ENCODE measurements around the gene GALNT15.

GALNT15 gene

GRCh38 chr3:16142350-16143025 is 32.0 kb upstream of the GALNT15 start:
- H3K4me3 ChIP-seq (ENCODE audit: insufficient read depth in 1 of 2, low read depth in 1 of 2, low read length in 2 of 2) = no peak overlapping the region
- no peak overlapping the region for H2BK12ac ChIP-seq (ENCODE audit: low read length in 2 of 2)
- no peak overlapping the region for H3K4me2 ChIP-seq (ENCODE audit: low read length, poor library complexity, severe bottlenecking)
- no peak overlapping the region for H2BK5ac ChIP-seq (ENCODE audit: low read depth, low read length, poor library complexity, severe bottlenecking)
- no peak overlapping the region for H2AFZ ChIP-seq (ENCODE audit: low read depth, low read length)
- H3K4ac ChIP-seq (ENCODE audit: low read depth in 1 of 2, low read length in 2 of 2) = no peak overlapping the region
- no peaks in the 10 kb centered on the region for H3K27me3 ChIP-seq (ENCODE audit: control insufficient read depth in 1 of 2, insufficient read depth in 1 of 2, low read length in 2 of 2)
- peak overlapping the region; percentile 13 for H2BK120ac ChIP-seq (ENCODE audit: low read depth, low read length)
- no peak overlapping the region for H4K91ac ChIP-seq (ENCODE audit: low read length)
- peak overlapping the region; percentile 2 for H3K9ac ChIP-seq (ENCODE audit: low read length)
- no peak overlapping the region for H3K14ac ChIP-seq (ENCODE audit: low read length in 2 of 2)
- no peak overlapping the region for H3K18ac ChIP-seq (ENCODE audit: low read depth in 1 of 2, low read length in 2 of 2)
- H3K4me1 ChIP-seq (ENCODE audit: control insufficient read depth, insufficient read depth, low read depth, low read length) = peaks cover 3% of the 10 kb centered on the region
- no peak overlapping the region for H4K8ac ChIP-seq (ENCODE audit: low read length)
- 94% methylated on average over 5 of the region's 5 CpGs for WGBS
- peaks cover 0 to 4% of the 10 kb centered on the region in 2 experiments for H3K36me3 ChIP-seq (ENCODE audit: control insufficient read depth in 1 of 2, insufficient read depth in 2 of 2, low read depth in 1 of 2, low read length in 2 of 2)
- DNase-seq = no peak
- H3K79me1 ChIP-seq (replicated peaks; ENCODE audit: low read length, poor library complexity, severe bottlenecking) = no peaks in the 10 kb centered on the region
- no peak overlapping the region for H2BK15ac ChIP-seq (ENCODE audit: low read depth, poor library complexity, severe bottlenecking)
- no peak overlapping the region for H2AK5ac ChIP-seq (ENCODE audit: low read length, severe bottlenecking)
- H3K23ac ChIP-seq (ENCODE audit: low read length in 2 of 2) = no peak overlapping the region
- H3K9me3 ChIP-seq (ENCODE audit: control insufficient read depth, low read length) = peaks cover 8% of the 10 kb centered on the region
- no peak overlapping the region for H3K27ac ChIP-seq (ENCODE audit: low read length, poor library complexity, severe bottlenecking)

- Histone ChIP-seq H3K79me1 (replicated peaks; ENCODE audit: low read length, poor library complexity, severe bottlenecking) (no peaks in the 10 kb centered on the region), H3K23ac (ENCODE audit: low read length in 2 of 2) (no peak overlapping the region), H4K8ac (ENCODE audit: low read length) (no peak overlapping the region), H3K9me3 (ENCODE audit: control insufficient read depth, low read length) (no peaks in the 10 kb centered on the region), H3K27ac (ENCODE audit: low read length, poor library complexity, severe bottlenecking) (no peak overlapping the region), H3K18ac (ENCODE audit: low read depth in 1 of 2, low read length in 2 of 2) (no peak overlapping the region), H3K4me1 (ENCODE audit: control insufficient read depth, insufficient read depth, low read depth, low read length) (peaks cover 5% of the 10 kb centered on the region), H3K27me3 (ENCODE audit: control insufficient read depth in 1 of 2, insufficient read depth in 1 of 2, low read length in 2 of 2) (no peaks in the 10 kb centered on the region), H4K91ac (ENCODE audit: low read length) (no peak overlapping the region), H2BK15ac (ENCODE audit: low read depth, poor library complexity, severe bottlenecking) (no peak overlapping the region), H3K36me3 (ENCODE audit: control insufficient read depth in 1 of 2, insufficient read depth in 2 of 2, low read depth in 1 of 2, low read length in 2 of 2) (no peaks in the 10 kb centered on the region), H3K4me3 (ENCODE audit: insufficient read depth in 1 of 2, low read depth in 1 of 2, low read length in 2 of 2) (no peak overlapping the region), H2AK5ac (ENCODE audit: low read length, severe bottlenecking) (no peak overlapping the region), H3K4ac (ENCODE audit: low read depth in 1 of 2, low read length in 2 of 2) (no peak overlapping the region), H3K9ac (ENCODE audit: low read length) (no peak overlapping the region), H2BK12ac (ENCODE audit: low read length in 2 of 2) (no peak overlapping the region), H3K14ac (ENCODE audit: low read length in 2 of 2) (no peak overlapping the region), H3K4me2 (ENCODE audit: low read length, poor library complexity, severe bottlenecking) (no peak overlapping the region), H2BK120ac (ENCODE audit: low read depth, low read length) (peak overlapping the region; percentile 15), H2BK5ac (ENCODE audit: low read depth, low read length, poor library complexity, severe bottlenecking) (no peak overlapping the region), H2AFZ (ENCODE audit: low read depth, low read length) (no peak overlapping the region)
- WGBS = 23% methylated on average over 2 of the region's 2 CpGs
- DNase-seq = no peak
These were observed 30.5 kb upstream of the GALNT15 start for GRCh38 chr3:16143861-16144447.

GRCh38 chr3:16145176-16145575 is 29.3 kb upstream of the GALNT15 start:
- Histone ChIP-seq H3K9me3 (ENCODE audit: control insufficient read depth, low read length) (no peaks in the 10 kb centered on the region), H2BK15ac (ENCODE audit: low read depth, poor library complexity, severe bottlenecking) (no peak overlapping the region), H3K4me3 (ENCODE audit: insufficient read depth in 1 of 2, low read depth in 1 of 2, low read length in 2 of 2) (no peak overlapping the region), H3K36me3 (ENCODE audit: control insufficient read depth in 1 of 2, insufficient read depth in 2 of 2, low read depth in 1 of 2, low read length in 2 of 2) (no peaks in the 10 kb centered on the region), H2AFZ (ENCODE audit: low read depth, low read length) (no peak overlapping the region), H3K9ac (ENCODE audit: low read length) (no peak overlapping the region), H3K18ac (ENCODE audit: low read depth in 1 of 2, low read length in 2 of 2) (no peak overlapping the region), H3K14ac (ENCODE audit: low read length in 2 of 2) (no peak overlapping the region), H2BK120ac (ENCODE audit: low read depth, low read length) (no peak overlapping the region), H3K4me1 (ENCODE audit: control insufficient read depth, insufficient read depth, low read depth, low read length) (peaks cover 5% of the 10 kb centered on the region), H4K91ac (ENCODE audit: low read length) (no peak overlapping the region), H2AK5ac (ENCODE audit: low read length, severe bottlenecking) (no peak overlapping the region), H2BK12ac (ENCODE audit: low read length in 2 of 2) (no peak overlapping the region), H3K4me2 (ENCODE audit: low read length, poor library complexity, severe bottlenecking) (no peak overlapping the region), H3K27ac (ENCODE audit: low read length, poor library complexity, severe bottlenecking) (no peak overlapping the region), H3K23ac (ENCODE audit: low read length in 2 of 2) (no peak overlapping the region), H3K27me3 (ENCODE audit: control insufficient read depth in 1 of 2, insufficient read depth in 1 of 2, low read length in 2 of 2) (no peaks in the 10 kb centered on the region), H2BK5ac (ENCODE audit: low read depth, low read length, poor library complexity, severe bottlenecking) (no peak overlapping the region), H4K8ac (ENCODE audit: low read length) (no peak overlapping the region), H3K79me1 (replicated peaks; ENCODE audit: low read length, poor library complexity, severe bottlenecking) (no peaks in the 10 kb centered on the region), H3K4ac (ENCODE audit: low read depth in 1 of 2, low read length in 2 of 2) (no peak overlapping the region)
- WGBS = 97% methylated on average over 2 of the region's 2 CpGs
- no peak for DNase-seq

GRCh38 chr3:16146015-16146730 is 28.3 kb upstream of the GALNT15 start:
- Histone ChIP-seq H2BK120ac (ENCODE audit: low read depth, low read length) (no peak overlapping the region), H3K14ac (ENCODE audit: low read length in 2 of 2) (no peak overlapping the region), H3K23ac (ENCODE audit: low read length in 2 of 2) (no peak overlapping the region), H3K4me1 (ENCODE audit: control insufficient read depth, insufficient read depth, low read depth, low read length) (peaks cover 5% of the 10 kb centered on the region), H3K27ac (ENCODE audit: low read length, poor library complexity, severe bottlenecking) (no peak overlapping the region), H3K27me3 (ENCODE audit: control insufficient read depth in 1 of 2, insufficient read depth in 1 of 2, low read length in 2 of 2) (no peaks in the 10 kb centered on the region), H3K4me3 (ENCODE audit: insufficient read depth in 1 of 2, low read depth in 1 of 2, low read length in 2 of 2) (no peak overlapping the region), H3K18ac (ENCODE audit: low read depth in 1 of 2, low read length in 2 of 2) (no peak overlapping the region), H3K9me3 (ENCODE audit: control insufficient read depth, low read length) (no peaks in the 10 kb centered on the region), H2BK15ac (ENCODE audit: low read depth, poor library complexity, severe bottlenecking) (no peak overlapping the region), H3K4ac (ENCODE audit: low read depth in 1 of 2, low read length in 2 of 2) (no peak overlapping the region), H2AK5ac (ENCODE audit: low read length, severe bottlenecking) (no peak overlapping the region), H4K91ac (ENCODE audit: low read length) (no peak overlapping the region), H4K8ac (ENCODE audit: low read length) (no peak overlapping the region), H3K9ac (ENCODE audit: low read length) (no peak overlapping the region), H2BK5ac (ENCODE audit: low read depth, low read length, poor library complexity, severe bottlenecking) (no peak overlapping the region), H3K79me1 (replicated peaks; ENCODE audit: low read length, poor library complexity, severe bottlenecking) (no peaks in the 10 kb centered on the region), H2BK12ac (ENCODE audit: low read length in 2 of 2) (peak overlapping the region in 1 of 2 experiments; percentile 48), H2AFZ (ENCODE audit: low read depth, low read length) (no peak overlapping the region), H3K4me2 (ENCODE audit: low read length, poor library complexity, severe bottlenecking) (no peak overlapping the region), H3K36me3 (ENCODE audit: control insufficient read depth in 1 of 2, insufficient read depth in 2 of 2, low read depth in 1 of 2, low read length in 2 of 2) (no peaks in the 10 kb centered on the region)
- 100% methylated on average over 2 of the region's 2 CpGs for WGBS
- DNase-seq = no peak

Measured in mesenchymal stem cell (in vitro differentiated cells and primary cell).